ENCODE results near the gene POLR3E. TPM values are rescaled to one million over a fixed set of nuclear protein-coding genes. Genes with fewer than 3 reads are reported as not detected.

Gene POLR3E
- total RNA-seq, 1 experiment from 2014 or later, result 70.8 TPM

DNA sequence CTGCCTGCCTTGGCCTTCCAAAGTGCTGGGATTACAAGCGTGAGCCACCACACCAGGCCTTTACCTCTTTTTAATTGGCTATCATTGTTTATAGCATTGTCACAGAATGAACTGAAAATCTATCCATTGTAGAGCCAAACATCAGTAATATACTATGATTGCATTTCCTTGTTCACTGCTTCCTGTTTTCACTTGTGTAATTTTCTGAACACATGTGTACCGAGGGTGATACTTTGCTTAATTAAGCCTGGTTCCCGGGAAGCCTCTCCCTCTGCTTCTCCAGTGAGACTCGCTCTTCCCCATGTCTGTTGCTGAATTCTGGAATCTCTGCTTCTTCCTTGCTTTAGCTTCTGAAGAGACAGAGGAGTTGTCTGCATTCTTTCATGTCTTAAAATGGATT is 33.1 kb downstream of the POLR3E start:
- H3K27me3 Mint-ChIP-seq (ENCODE audit: insufficient read depth, unreplicated experiment), result no peaks in the 10 kb centered on the region
- DNase-seq, result no peak
- Histone ChIP-seq H3K27me3 (replicated peaks; ENCODE audit: control insufficient read depth, insufficient read depth, low read length) (no peaks in the 10 kb centered on the region), H3K9me3 (no peaks in the 10 kb centered on the region), H3K36me3 (ENCODE audit: control insufficient read depth, insufficient read depth, low read length) (peaks cover 2% of the 10 kb centered on the region), H3K4me1 (no peaks in the 10 kb centered on the region), H3K4me3 (ENCODE audit: low read depth, low read length) (no peak overlapping the region)
- intact Hi-C loops (cut with micrococcal nuclease; ENCODE audit: unreplicated experiment), result no loop called here
- BruUV-seq (replicated peaks), result no TSS peak
- no peaks in the 10 kb centered on the region for H3K4me1 Mint-ChIP-seq (ENCODE audit: low read depth, unreplicated experiment)
- no peak overlapping the region for H3K4me3 Mint-ChIP-seq (ENCODE audit: unreplicated experiment)
- no peaks in the 10 kb centered on the region for H3K9me3 Mint-ChIP-seq (ENCODE audit: unreplicated experiment)
- peaks cover 78% of the 10 kb centered on the region for H3K36me3 Mint-ChIP-seq (ENCODE audit: insufficient read depth, unreplicated experiment)
- POLR2A ChIA-PET, result no interaction called here
- no peak overlapping the region for H3K27ac Mint-ChIP-seq (ENCODE audit: unreplicated experiment)
- CTCF ChIA-PET, result no interaction called here
- TF ChIP-seq, protein P1, sequence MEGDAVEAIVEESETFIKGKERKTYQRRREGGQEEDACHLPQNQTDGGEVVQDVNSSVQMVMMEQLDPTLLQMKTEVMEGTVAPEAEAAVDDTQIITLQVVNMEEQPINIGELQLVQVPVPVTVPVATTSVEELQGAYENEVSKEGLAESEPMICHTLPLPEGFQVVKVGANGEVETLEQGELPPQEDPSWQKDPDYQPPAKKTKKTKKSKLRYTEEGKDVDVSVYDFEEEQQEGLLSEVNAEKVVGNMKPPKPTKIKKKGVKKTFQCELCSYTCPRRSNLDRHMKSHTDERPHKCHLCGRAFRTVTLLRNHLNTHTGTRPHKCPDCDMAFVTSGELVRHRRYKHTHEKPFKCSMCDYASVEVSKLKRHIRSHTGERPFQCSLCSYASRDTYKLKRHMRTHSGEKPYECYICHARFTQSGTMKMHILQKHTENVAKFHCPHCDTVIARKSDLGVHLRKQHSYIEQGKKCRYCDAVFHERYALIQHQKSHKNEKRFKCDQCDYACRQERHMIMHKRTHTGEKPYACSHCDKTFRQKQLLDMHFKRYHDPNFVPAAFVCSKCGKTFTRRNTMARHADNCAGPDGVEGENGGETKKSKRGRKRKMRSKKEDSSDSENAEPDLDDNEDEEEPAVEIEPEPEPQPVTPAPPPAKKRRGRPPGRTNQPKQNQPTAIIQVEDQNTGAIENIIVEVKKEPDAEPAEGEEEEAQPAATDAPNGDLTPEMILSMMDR (IDR thresholded peaks at IDR 0.05; ENCODE audit: insufficient read depth in 1 of 2, low read depth in 1 of 2, low read length in 1 of 2, severe bottlenecking in 1 of 2, unreplicated experiment in 1 of 2), result no peak

DNA sequence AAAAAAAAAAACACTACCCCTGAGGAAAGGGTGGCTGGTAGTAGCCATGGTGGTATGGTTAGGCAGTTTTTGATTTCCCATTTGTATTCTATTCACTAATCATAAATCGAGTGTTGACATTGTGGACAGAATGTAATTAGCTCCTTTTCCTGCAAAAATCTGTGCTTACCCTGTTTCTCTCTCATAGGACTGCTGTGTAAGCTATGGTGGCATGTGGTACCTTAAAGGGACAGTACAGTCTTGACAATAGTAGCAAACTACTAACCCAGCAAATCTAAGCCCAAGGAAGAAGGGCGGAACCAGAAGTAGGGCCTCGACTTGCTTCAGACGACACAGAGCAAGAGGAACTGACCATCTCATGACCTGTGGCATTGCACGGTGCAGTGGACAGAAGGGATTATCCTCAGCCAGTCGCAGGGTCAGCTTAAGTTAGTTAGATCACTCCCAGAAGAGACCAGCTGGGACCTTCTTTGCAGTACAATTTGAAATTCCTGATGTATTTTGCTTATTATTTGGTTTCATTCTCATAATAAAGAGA is 36.3 kb downstream of the POLR3E start:
- peaks cover 5% of the 10 kb centered on the region; the same call in 1 of the 2 replicates for H3K36me3 ChIP-seq (ENCODE audit: control insufficient read depth, insufficient read depth, low read length)
- Mint-ChIP-seq H3K27ac (ENCODE audit: unreplicated experiment) (no peak overlapping the region), H3K4me1 (ENCODE audit: low read depth, unreplicated experiment) (no peaks in the 10 kb centered on the region), H3K9me3 (ENCODE audit: unreplicated experiment) (peaks cover 24% of the 10 kb centered on the region), H3K27me3 (ENCODE audit: insufficient read depth, unreplicated experiment) (no peaks in the 10 kb centered on the region), H3K36me3 (ENCODE audit: insufficient read depth, unreplicated experiment) (peaks cover 89% of the 10 kb centered on the region), H3K4me3 (ENCODE audit: unreplicated experiment) (no peak overlapping the region)
- no peak overlapping the region for H3K4me3 ChIP-seq (ENCODE audit: low read depth, low read length)
- intact Hi-C loops (cut with micrococcal nuclease; ENCODE audit: unreplicated experiment), result no loop called here
- POLR2A ChIA-PET, result no interaction called here
- TSS peak; percentile 17 for BruUV-seq (replicated peaks)
- peaks cover 10% of the 10 kb centered on the region for H3K9me3 ChIP-seq
- CTCF ChIA-PET, result no interaction called here
- TF ChIP-seq, protein P1 (IDR thresholded peaks at IDR 0.05; ENCODE audit: insufficient read depth in 1 of 2, low read depth in 1 of 2, low read length in 1 of 2, severe bottlenecking in 1 of 2, unreplicated experiment in 1 of 2), result no peak
- no peaks in the 10 kb centered on the region for H3K27me3 ChIP-seq (replicated peaks; ENCODE audit: control insufficient read depth, insufficient read depth, low read length)
- H3K4me1 ChIP-seq, result no peaks in the 10 kb centered on the region
- no peak for DNase-seq

DNA sequence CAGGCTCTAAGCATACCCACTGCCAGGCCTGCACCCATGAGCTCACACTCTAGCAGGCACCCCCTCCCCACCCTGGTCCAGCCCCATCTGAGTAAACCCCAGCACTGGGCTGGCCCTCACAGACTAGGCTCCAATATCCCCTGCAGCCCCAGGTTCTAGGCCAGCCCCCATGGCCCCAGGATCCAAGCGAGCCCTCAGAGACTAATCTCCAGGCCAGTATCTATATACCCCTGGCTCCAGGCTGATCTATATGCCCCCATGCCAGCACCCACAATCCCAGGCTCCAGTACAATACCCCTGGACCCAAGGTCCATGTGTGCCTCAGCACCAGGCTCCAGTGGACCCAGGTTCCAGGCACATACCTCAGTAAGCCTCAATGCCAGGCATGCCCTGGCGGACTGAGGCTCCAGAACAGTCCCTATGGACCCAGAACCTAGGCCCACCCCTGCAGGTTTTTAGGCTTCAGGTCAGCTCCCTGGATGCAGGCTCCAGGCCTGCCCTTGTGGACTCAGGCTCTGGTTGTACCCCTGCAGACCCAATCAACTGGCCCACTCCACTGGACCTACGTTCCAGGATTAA is 38.5 kb downstream of the POLR3E start:
- POLR2A ChIA-PET, result no interaction called here
- H3K27me3 ChIP-seq (replicated peaks; ENCODE audit: control insufficient read depth, insufficient read depth, low read length), result no peaks in the 10 kb centered on the region
- H3K36me3 Mint-ChIP-seq (ENCODE audit: insufficient read depth, unreplicated experiment), result peaks cover 89% of the 10 kb centered on the region
- TF ChIP-seq, protein P1 (IDR thresholded peaks at IDR 0.05; ENCODE audit: insufficient read depth in 1 of 2, low read depth in 1 of 2, low read length in 1 of 2, severe bottlenecking in 1 of 2, unreplicated experiment in 1 of 2), result no peak
- no TSS peak for BruUV-seq (replicated peaks)
- intact Hi-C loops (cut with micrococcal nuclease; ENCODE audit: unreplicated experiment), result no loop called here
- H3K4me3 Mint-ChIP-seq (ENCODE audit: unreplicated experiment), result no peak overlapping the region
- H3K4me3 ChIP-seq (ENCODE audit: low read depth, low read length), result no peak overlapping the region
- H3K9me3 Mint-ChIP-seq (ENCODE audit: unreplicated experiment), result peaks cover 36% of the 10 kb centered on the region
- DNase-seq, result no peak
- no peak overlapping the region for H3K27ac Mint-ChIP-seq (ENCODE audit: unreplicated experiment)
- no peaks in the 10 kb centered on the region for H3K27me3 Mint-ChIP-seq (ENCODE audit: insufficient read depth, unreplicated experiment)
- CTCF ChIA-PET, result no interaction called here
- H3K36me3 ChIP-seq (ENCODE audit: control insufficient read depth, insufficient read depth, low read length), result peaks cover 5% of the 10 kb centered on the region; the same call in 1 of the 2 replicates
- peaks cover 10% of the 10 kb centered on the region for H3K9me3 ChIP-seq
- H3K4me1 Mint-ChIP-seq (ENCODE audit: low read depth, unreplicated experiment), result no peaks in the 10 kb centered on the region
- H3K4me1 ChIP-seq, result no peaks in the 10 kb centered on the region
